ENCODE data around the gene ACVRL1. TPM values are rescaled to one million over a fixed set of nuclear protein-coding genes. Genes with fewer than 3 reads are reported as not detected.

The ACVRL1 gene
- total and polyA plus RNA-seq, 10 of the 15 experiments (the other 5 are each of a cell fraction or from before 2014, with no cell fraction given): not detected

DNA sequence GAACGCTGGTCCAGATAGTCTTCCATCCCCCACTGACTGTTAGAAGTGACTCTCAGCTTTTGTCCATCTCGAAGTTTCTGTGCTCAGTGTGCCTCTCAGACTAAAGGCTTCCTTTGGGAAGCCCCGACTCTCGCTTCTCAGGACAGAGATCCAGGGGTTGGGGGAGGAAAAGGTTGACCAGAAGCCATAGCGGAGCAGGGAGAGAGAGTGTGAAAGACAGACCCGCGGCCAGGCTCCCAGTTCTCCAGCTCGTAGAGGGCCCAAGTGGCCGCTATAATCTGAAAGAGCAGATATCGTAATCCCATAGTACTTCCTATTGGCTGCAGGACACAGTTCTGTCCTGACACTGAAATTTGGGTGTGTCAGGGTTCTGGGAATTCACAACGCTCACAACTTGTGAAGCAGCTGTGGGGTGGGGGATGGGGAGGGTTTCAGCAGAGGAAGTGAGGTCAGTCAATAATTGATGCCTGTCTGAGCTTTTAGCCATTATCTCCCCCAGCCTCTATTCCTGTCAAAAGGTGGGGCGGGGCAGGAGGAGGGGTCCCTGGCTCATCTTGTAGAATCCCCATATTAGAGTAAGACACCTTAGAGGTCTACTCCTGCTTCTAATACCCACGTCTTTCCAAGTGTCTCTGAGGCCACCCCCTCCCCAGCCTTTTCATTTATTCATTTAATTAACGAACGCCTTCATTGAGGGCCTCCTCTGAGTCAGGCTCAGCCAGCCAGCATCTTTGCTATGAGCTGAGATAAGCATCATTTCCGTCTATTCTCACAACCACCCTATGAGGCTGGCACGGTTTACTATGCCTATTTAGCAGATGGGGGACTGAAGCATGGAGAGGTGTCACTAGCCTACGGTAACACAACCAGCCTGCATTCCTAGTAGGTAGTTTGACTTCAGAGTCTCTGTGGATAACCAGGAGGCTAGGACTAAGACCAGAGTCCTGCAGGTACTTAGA, 1.6 kb upstream of the ACVRL1 start:
- ChIA-PET CTCF (interaction anchor here (0.7 kb wide), 1 partner anchor 117 kb away, joined by 3 read pairs; no protein-coding TSS in a partner anchor), POLR2A (no interaction called here), SMC1A (ENCODE audit: uncharacterized antibody, unreplicated experiment) (no interaction called here), RAD21 (ENCODE audit: unreplicated experiment) (no interaction called here)
- intact Hi-C loops (cut with micrococcal nuclease; ENCODE audit: unreplicated experiment): no loop called here
- Histone ChIP-seq H3K36me3 (ENCODE audit: control insufficient read depth in 2 of 2, insufficient read depth in 2 of 2, low read length in 1 of 2) (no peaks in the 10 kb centered on the region), H3K9ac (ENCODE audit: control insufficient read depth, insufficient read depth, low read length) (no peak overlapping the region), H3K79me2 (ENCODE audit: control insufficient read depth, insufficient read depth, low read length) (no peaks in the 10 kb centered on the region), H2AFZ (ENCODE audit: control insufficient read depth, low read depth, low read length) (no peak overlapping the region), H3K9me3 (replicated peaks; ENCODE audit: control insufficient read depth, insufficient read depth, low read length) (no peaks in the 10 kb centered on the region), H3K4me2 (ENCODE audit: control insufficient read depth, insufficient read depth) (no peak overlapping the region), H4K20me1 (ENCODE audit: control insufficient read depth, insufficient read depth) (no peaks in the 10 kb centered on the region), H3K27ac (ENCODE audit: control insufficient read depth, insufficient read depth) (no peak overlapping the region), H3K27me3 (replicated peaks in 1 of 2; ENCODE audit: control insufficient read depth in 2 of 2, insufficient read depth in 2 of 2, low read length in 1 of 2) (peaks cover 7 to 14% of the 10 kb centered on the region in 2 experiments; a peak in 3 of 4 replicates), H3K4me1 (ENCODE audit: control insufficient read depth, insufficient read depth, low read length) (no peaks in the 10 kb centered on the region), H3K4me3 (no peak overlapping the region)
- WGBS (ENCODE audit: insufficient coverage, insufficient replicate concordance, low lambda C conversion rate, missing lambda C conversion rate): 35% methylated on average over 18 of the region's 18 CpGs
- no peak for FAIRE-seq
- BruUV-seq (replicated peaks): no TSS peak
- DNase-seq (ENCODE audit: low read depth, low spot score): no peak
- in situ Hi-C loops (cut with MboI): no loop called here
- TF ChIP-seq FOXM1 (IDR thresholded peaks at IDR 0.05; ENCODE audit: low read depth, low read length): no peak
- TF ChIP-seq YY1 (IDR thresholded peaks at IDR 0.05; ENCODE audit: low read depth, low read length): no peak
- TF ChIP-seq ZNF687 (IDR thresholded peaks at IDR 0.05): no peak
- no peak for TF ChIP-seq JUND (IDR thresholded peaks at IDR 0.05; ENCODE audit: low read depth, low read length)
- TF ChIP-seq FOS (IDR thresholded peaks at IDR 0.05; ENCODE audit: borderline replicate concordance, extremely low read depth, insufficient read length): no peak
- no peak for TF ChIP-seq E2F8 (IDR thresholded peaks at IDR 0.05; ENCODE audit: low read depth, partially characterized antibody)
- no peak for TF ChIP-seq POU2F2 (IDR thresholded peaks at IDR 0.05; ENCODE audit: borderline replicate concordance, low read depth, low read length)
- no peak for ATAC-seq

Measured in GM12878 (cell line).